NCI-H2196 treated with DMSO at 0.1 percent for 48 hours (cell line): Measurements from ENCODE around the gene ACO2.
"Not testable (repeated sequence)": the region's sequence is repeated elsewhere in the genome, so short reads cannot be mapped to it uniquely, and the experiment has no call there.

Source experiments
- DNase-seq: peaks from one replicate; lab custom pipeline; 2025; ENCODE audit not compliant: unreplicated experiment; lab: John Stamatoyannopoulos, UW

The ACO2 gene

GRCh38 chr22:41447435-41448188 is 21.3 kb upstream of the ACO2 start:
- DNase-seq = peak; percentile 35

GRCh38 chr22:41448189-41448808 is 20.6 kb upstream of the ACO2 start:
- DNase-seq = peak; percentile 97

GRCh38 chr22:41458161-41458728 is 10.7 kb upstream of the ACO2 start:
- DNase-seq = no peak

GRCh38 chr22:41459431-41459830 is 9.5 kb upstream of the ACO2 start:
- DNase-seq = no peak

- DNase-seq = not testable (repeated sequence)
Measured at GRCh38 chr22:41460071-41460470, 8.8 kb upstream of the ACO2 start.

GRCh38 chr22:41461901-41462300 is 7.0 kb upstream of the ACO2 start:
- DNase-seq = no peak

- DNase-seq = no peak
Measured at GRCh38 chr22:41469218-41469851, 418 bp downstream of the ACO2 start.

- DNase-seq = no peak
Measured at GRCh38 chr22:41470886-41471285, 2.0 kb downstream of the ACO2 start.

GRCh38 chr22:41471568-41471967 is 2.7 kb downstream of the ACO2 start:
- no peak for DNase-seq

- DNase-seq = no peak
Measured at GRCh38 chr22:41474872-41475451, 6.0 kb downstream of the ACO2 start.

GRCh38 chr22:41478473-41478872 is 9.6 kb downstream of the ACO2 start:
- no peak for DNase-seq

- DNase-seq = no peak
Measured at GRCh38 chr22:41478891-41479521, 10.1 kb downstream of the ACO2 start.

- no peak for DNase-seq
Measured at GRCh38 chr22:41479671-41480396, 10.9 kb downstream of the ACO2 start.

GRCh38 chr22:41480397-41480735 is 11.4 kb downstream of the ACO2 start:
- no peak for DNase-seq

- DNase-seq = no peak
Measured at GRCh38 chr22:41481131-41481830, 12.4 kb downstream of the ACO2 start.

GRCh38 chr22:41481925-41482318 is 13.0 kb downstream of the ACO2 start:
- no peak for DNase-seq

- no peak for DNase-seq
Measured at GRCh38 chr22:41482319-41482935, 13.5 kb downstream of the ACO2 start.

GRCh38 chr22:41485033-41485432 is 16.1 kb downstream of the ACO2 start:
- no peak for DNase-seq
